ENCODE measurements around the gene ASB6. TPM values are rescaled to one million over a fixed set of nuclear protein-coding genes. Genes with fewer than 3 reads are reported as not detected.

ASB6 gene
- total and polyA plus RNA-seq, 2 of the 13 experiments (the other 11 are each of a cell fraction or from before 2014, with no cell fraction given) = 8.2 to 8.4 TPM

- TF ChIP-seq ZGPAT (CRISPR knock-in tag; IDR thresholded peaks at IDR 0.05) (0 out of 2 replicates have a peak, but pooled peaks have one; percentile 28), ZNF549 (CRISPR knock-in tag; IDR thresholded peaks at IDR 0.05) (no peak), RELA (CRISPR knock-in tag; IDR thresholded peaks at IDR 0.05) (no peak), MEIS2 (CRISPR knock-in tag; IDR thresholded peaks at IDR 0.05) (no peak), ETV5 (CRISPR knock-in tag; IDR thresholded peaks at IDR 0.05; ENCODE audit: borderline replicate concordance) (no peak), RXRA (CRISPR knock-in tag; IDR thresholded peaks at IDR 0.05) (no peak), ARID5B (CRISPR knock-in tag; IDR thresholded peaks at IDR 0.05) (no peak), POLR2G (IDR thresholded peaks at IDR 0.05; ENCODE audit: low read depth, low read length) (no peak; the same call in 1 of the 2 replicates), KAT2B (IDR thresholded peaks at IDR 0.05; ENCODE audit: borderline replicate concordance, low read depth, low read length) (no peak), ZKSCAN8 (CRISPR knock-in tag; IDR thresholded peaks at IDR 0.05; ENCODE audit: borderline replicate concordance) (no peak), GLI4 (CRISPR knock-in tag; IDR thresholded peaks at IDR 0.05; ENCODE audit: borderline replicate concordance) (no peak), GABPA (IDR thresholded peaks at IDR 0.05; ENCODE audit: low read depth, low read length) (no peak), GABPA (CRISPR knock-in tag; IDR thresholded peaks at IDR 0.05; ENCODE audit: low read depth) (no peak), ARNTL (CRISPR knock-in tag; IDR thresholded peaks at IDR 0.05) (no peak), GFI1 (CRISPR knock-in tag; IDR thresholded peaks at IDR 0.05; ENCODE audit: borderline replicate concordance) (no peak), MATR3 (CRISPR knock-in tag; IDR thresholded peaks at IDR 0.05) (no peak), HNF4G (IDR thresholded peaks at IDR 0.05; ENCODE audit: borderline replicate concordance, low read depth, low read length) (no peak), HNF4G (CRISPR knock-in tag; IDR thresholded peaks at IDR 0.05; ENCODE audit: borderline replicate concordance, low read depth) (0 out of 2 replicates have a peak, but pooled peaks have one; percentile 19), DBP (CRISPR knock-in tag; IDR thresholded peaks at IDR 0.05; ENCODE audit: not compliant biosample characterization) (no peak), ZNF772 (CRISPR knock-in tag; IDR thresholded peaks at IDR 0.05) (no peak; the same call in 1 of the 2 replicates)
- TF ChIP-seq, protein P1, sequence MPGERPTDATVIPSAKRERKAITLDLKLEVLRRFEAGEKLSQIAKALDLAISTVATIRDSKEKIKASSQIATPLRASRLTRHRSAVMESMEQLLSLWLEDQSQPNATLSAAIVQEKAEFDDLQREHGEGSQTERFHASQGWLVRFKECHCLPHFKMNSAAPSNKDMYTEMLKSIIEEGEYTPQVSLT (CRISPR knock-in tag; IDR thresholded peaks at IDR 0.05; ENCODE audit: borderline replicate concordance, low read depth) = no peak
- TF ChIP-seq, protein P2, sequence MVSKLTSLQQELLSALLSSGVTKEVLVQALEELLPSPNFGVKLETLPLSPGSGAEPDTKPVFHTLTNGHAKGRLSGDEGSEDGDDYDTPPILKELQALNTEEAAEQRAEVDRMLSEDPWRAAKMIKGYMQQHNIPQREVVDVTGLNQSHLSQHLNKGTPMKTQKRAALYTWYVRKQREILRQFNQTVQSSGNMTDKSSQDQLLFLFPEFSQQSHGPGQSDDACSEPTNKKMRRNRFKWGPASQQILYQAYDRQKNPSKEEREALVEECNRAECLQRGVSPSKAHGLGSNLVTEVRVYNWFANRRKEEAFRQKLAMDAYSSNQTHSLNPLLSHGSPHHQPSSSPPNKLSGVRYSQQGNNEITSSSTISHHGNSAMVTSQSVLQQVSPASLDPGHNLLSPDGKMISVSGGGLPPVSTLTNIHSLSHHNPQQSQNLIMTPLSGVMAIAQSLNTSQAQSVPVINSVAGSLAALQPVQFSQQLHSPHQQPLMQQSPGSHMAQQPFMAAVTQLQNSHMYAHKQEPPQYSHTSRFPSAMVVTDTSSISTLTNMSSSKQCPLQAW (CRISPR knock-in tag; IDR thresholded peaks at IDR 0.05) = no peak
Observed at GRCh38 chr9:129619787-129620668, 21.9 kb downstream of the ASB6 start (continued).
